Measurements from ENCODE around the gene SCAMP1.

DNA sequence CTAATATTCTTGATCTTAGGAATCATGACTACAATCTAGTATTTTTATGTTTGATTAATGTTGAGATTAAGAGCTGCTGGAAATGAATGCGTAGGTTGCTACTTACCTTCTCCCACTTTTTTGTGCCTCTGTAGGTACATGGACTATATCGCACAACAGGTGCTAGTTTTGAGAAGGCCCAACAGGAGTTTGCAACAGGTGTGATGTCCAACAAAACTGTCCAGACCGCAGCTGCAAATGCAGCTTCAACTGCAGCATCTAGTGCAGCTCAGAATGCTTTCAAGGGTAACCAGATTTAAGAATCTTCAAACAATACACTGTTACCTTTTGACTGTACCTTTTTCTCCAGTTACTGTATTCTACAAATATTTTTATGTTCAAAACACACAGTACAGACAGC, 115.0 kb downstream of the SCAMP1 start:
- TF ChIP-seq GATA3 (IDR thresholded peaks at IDR 0.05; ENCODE audit: low read depth, low read length) (no peak), GATA2 (IDR thresholded peaks at IDR 0.05; ENCODE audit: low read depth, low read length) (no peak)

Data from SH-SY5Y (cell line).